Tibial nerve (tissue), 4 donors: ENCODE data around the gene ZNF215. TPM values are rescaled to one million over a fixed set of nuclear protein-coding genes. Genes with fewer than 3 reads are reported as not detected.
"Not testable (repeated sequence)": the region's sequence is repeated elsewhere in the genome, so short reads cannot be mapped to it uniquely, and the experiment has no call there.

ENCODE experiments used
- DNase-seq, 2 donors: peaks; one replicate each; pipeline ENCODE4 v3.0.0-alpha.2; 2019; ENCODE audit warnings: low spot score in 2 of 2
- H3K27ac ChIP-seq, 4 donors: fragments of 200-600 bp; sonication (generic) in 3 of 4; one replicate each; pipeline ENCODE4 v1.5.1; 2017 to 2019; ENCODE audit warnings: mild to moderate bottlenecking in 1 of 4
- H3K27me3 ChIP-seq, 2 donors: fragments of 200-600 bp; sonication (generic) in 1 of 2; one replicate each; pipeline versions ENCODE4 v1.5.1 to v1.6.0; 2017 to 2019
- H3K36me3 ChIP-seq, 3 donors: fragments of 200-600 bp; sonication (generic); one replicate each; pipeline ENCODE4 v1.5.1; 2018 to 2019
- H3K4me1 ChIP-seq, 4 donors: fragments of 200-600 bp; sonication (generic) in 3 of 4; one replicate each; pipeline ENCODE4 v1.5.1; 2017 to 2019
- H3K4me3 ChIP-seq, 4 donors: fragments of 200-600 bp; sonication (generic) in 3 of 4; one replicate each; pipeline ENCODE4 v1.5.1; 2017 to 2019; ENCODE audit warnings: mild to moderate bottlenecking in 1 of 4, moderate library complexity in 1 of 4
- H3K9me3 ChIP-seq, 4 donors: fragments of 200-600 bp; sonication (generic) in 3 of 4; one replicate each; pipeline ENCODE4 v1.5.1; 2017 to 2019
- EP300 ChIP-seq, 2 donors: sonication (generic); formaldehyde crosslinking; IDR thresholded peaks; one replicate each; pipeline ENCODE4 v1.6.1; 2017; ENCODE audit warnings: antibody characterized with exemption in 2 of 2, mild to moderate bottlenecking in 1 of 2
- POLR2A ChIP-seq, 2 donors: fragments of 450-650 bp; IDR thresholded peaks; one replicate each; pipeline ENCODE4 v1.6.1; 2017; ENCODE audit warnings: antibody characterized with exemption in 2 of 2, mild to moderate bottlenecking in 2 of 2, moderate library complexity in 2 of 2
- WGBS, 2 donors: methylation state at CpG; one replicate each; pipeline ENCODE4 v1.1.5; 2018; 5-methylcytosine and 5-hydroxymethylcytosine counted together
- total RNA-seq, 4 donors: library from RNA; depleted of rRNA; stranded (reverse); fragments of >200 nt; gene quantifications; one replicate each; pipeline ENCODE4 v1.1.0, GENCODE V29; 2016
- TF ChIP-seq, protein P1 (sequence below), 5 experiments: fragments of 200-600 bp in 3 of 5; fragments of 450-650 bp in 2 of 5; sonication (generic) in 3 of 5; IDR thresholded peaks; one replicate each; pipeline ENCODE4 v1.5.1; 2016 to 2019; ENCODE audit warnings: antibody characterized with exemption in 5 of 5, mild to moderate bottlenecking in 3 of 5, moderate library complexity in 2 of 5

ZNF215 gene
- total RNA-seq, 4 donors from 2014 or later: 0.20 to 2.6 (median 1.1) TPM

DNA sequence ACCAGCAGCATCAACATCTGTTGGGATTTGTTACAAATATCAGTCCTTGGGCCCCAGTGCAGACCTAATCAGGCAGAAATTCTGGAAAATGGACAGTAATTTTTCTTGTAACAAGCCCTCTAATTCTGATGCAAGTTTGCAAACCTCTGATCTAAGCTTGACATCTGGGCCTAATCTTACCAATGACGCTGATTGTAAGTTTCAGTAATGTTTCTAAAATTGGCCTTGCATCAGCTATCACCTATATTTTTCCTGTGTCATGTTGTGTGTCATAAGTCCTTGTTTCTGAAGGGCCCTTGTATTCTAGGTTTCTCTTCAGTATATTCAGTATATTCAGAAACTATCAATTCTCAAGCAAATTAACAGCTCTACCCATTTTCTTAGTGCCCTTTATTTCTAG, 36.4 kb downstream of the ZNF215 start:
- DNase-seq: no peak
- Histone ChIP-seq H3K9me3 (no peaks in the 10 kb centered on the region), H3K36me3 (no peaks in the 10 kb centered on the region), H3K4me3 (no peak overlapping the region), H3K27ac (no peak overlapping the region), H3K4me1 (no peaks in the 10 kb centered on the region), H3K27me3 (no peaks in the 10 kb centered on the region)
- TF ChIP-seq EP300 (IDR thresholded peaks at IDR 0.05): no peak
- TF ChIP-seq, protein P1, sequence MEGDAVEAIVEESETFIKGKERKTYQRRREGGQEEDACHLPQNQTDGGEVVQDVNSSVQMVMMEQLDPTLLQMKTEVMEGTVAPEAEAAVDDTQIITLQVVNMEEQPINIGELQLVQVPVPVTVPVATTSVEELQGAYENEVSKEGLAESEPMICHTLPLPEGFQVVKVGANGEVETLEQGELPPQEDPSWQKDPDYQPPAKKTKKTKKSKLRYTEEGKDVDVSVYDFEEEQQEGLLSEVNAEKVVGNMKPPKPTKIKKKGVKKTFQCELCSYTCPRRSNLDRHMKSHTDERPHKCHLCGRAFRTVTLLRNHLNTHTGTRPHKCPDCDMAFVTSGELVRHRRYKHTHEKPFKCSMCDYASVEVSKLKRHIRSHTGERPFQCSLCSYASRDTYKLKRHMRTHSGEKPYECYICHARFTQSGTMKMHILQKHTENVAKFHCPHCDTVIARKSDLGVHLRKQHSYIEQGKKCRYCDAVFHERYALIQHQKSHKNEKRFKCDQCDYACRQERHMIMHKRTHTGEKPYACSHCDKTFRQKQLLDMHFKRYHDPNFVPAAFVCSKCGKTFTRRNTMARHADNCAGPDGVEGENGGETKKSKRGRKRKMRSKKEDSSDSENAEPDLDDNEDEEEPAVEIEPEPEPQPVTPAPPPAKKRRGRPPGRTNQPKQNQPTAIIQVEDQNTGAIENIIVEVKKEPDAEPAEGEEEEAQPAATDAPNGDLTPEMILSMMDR (IDR thresholded peaks at IDR 0.05): no peak
- no peak for TF ChIP-seq POLR2A (IDR thresholded peaks at IDR 0.05)
- WGBS, 2 donors: 90 to 100% methylated on average over 1 of the region's 1 CpG

DNA sequence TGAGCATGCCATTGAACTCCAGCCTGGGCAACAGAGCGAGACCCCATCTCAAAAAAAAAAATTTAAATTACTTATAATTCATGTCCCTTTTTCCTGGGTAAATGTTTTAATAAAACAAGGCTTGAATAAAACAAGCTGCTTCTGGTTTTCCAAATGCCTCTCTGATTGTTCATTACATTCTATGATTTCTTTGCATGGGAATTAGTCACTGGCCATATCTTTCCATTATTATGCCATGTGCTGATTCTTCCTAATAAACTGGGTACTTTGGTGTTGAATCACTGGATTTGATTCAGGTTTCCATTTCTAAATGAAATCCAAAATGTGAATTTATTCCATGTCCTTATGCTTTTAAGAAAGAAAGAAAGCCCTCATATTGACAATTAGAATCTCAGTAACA, 42.6 kb downstream of the ZNF215 start:
- Histone ChIP-seq H3K4me1 (no peaks in the 10 kb centered on the region), H3K4me3 (no peak overlapping the region), H3K9me3 (peaks cover 0 to 5% (median 0%) of the 10 kb centered on the region in 4 donors), H3K36me3 (no peaks in the 10 kb centered on the region), H3K27ac (no peak overlapping the region), H3K27me3 (no peaks in the 10 kb centered on the region)
- no peak for DNase-seq
- WGBS, 2 donors: 89 to 93% methylated on average over 1 of the region's 1 CpG
- TF ChIP-seq POLR2A (IDR thresholded peaks at IDR 0.05) (no peak), EP300 (IDR thresholded peaks at IDR 0.05) (no peak)
- TF ChIP-seq, protein P1 (IDR thresholded peaks at IDR 0.05): no peak

DNA sequence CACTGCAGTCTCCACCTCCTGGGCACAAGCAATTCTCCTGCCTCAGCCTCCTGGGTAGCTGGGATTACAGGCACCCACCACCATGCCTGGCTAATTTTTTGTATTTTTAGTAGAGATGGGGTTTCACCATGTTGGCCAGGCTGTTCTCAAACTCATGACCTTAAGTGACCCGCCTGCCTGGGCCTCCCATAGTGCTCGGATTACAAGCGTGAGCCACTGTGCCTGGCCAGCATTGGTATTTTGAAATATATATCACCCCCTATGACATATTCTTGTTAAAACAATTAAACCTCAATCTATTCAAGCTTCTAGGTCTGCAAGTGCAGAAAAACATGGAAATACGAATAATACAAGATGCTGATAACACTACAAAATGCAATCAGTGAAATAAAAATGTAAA, 43.6 kb downstream of the ZNF215 start:
- not testable (repeated sequence) for DNase-seq, H3K4me3 ChIP-seq, H3K36me3 ChIP-seq, H3K4me1 ChIP-seq, H3K27ac ChIP-seq, H3K27me3 ChIP-seq, H3K9me3 ChIP-seq
- 66 to 68% methylated on average over 4 of the region's 4 CpGs for WGBS, 2 donors

DNA sequence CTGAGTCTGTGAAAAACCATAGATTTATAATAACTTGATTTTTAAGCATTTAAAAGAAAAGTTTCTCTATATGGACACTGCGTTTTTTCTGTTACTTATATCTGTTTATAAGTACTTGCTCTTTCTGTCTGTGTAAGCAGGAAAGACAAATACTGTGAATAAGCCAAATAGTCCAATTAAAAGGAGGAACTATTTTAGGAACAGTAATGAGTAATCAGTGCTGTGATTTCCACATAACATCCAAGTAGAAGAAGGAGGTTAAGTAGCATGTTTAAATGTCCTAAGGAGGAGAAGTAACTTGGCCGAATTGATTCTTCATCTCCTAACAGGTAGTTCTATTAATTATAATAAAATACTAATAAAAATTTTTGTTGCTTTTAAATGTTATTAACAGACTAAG, 53.1 kb downstream of the ZNF215 start:
- no peaks in the 10 kb centered on the region for H3K4me1 ChIP-seq
- H3K4me3 ChIP-seq: no peak overlapping the region
- 81 to 88% methylated on average over 2 of the region's 2 CpGs for WGBS, 2 donors
- H3K36me3 ChIP-seq: no peaks in the 10 kb centered on the region
- H3K27ac ChIP-seq: no peak overlapping the region
- no peak for DNase-seq
- H3K27me3 ChIP-seq: no peaks in the 10 kb centered on the region
- H3K9me3 ChIP-seq: no peaks in the 10 kb centered on the region
- TF ChIP-seq, protein P1 (IDR thresholded peaks at IDR 0.05): no peak
- no peak for TF ChIP-seq POLR2A (IDR thresholded peaks at IDR 0.05)
- TF ChIP-seq EP300 (IDR thresholded peaks at IDR 0.05): no peak

DNA sequence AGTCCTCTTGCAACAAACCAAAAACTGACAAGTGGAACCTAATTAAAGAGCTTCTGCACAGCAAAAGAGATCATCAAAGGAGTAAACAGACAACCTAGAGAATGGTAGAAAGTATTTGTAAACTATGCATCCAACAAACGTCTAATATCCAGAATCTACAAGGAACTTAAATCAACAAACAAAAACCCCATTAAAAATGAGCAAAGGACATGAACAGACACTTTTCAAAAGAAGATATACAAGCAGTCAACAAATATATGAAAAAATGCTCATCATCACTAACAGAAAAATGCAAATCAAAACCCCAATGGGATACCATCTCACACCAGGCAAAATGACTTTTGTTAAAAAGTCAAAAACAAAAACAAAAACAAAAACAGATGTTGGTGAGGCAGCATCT, 60.3 kb downstream of the ZNF215 start:
- Histone ChIP-seq H3K27me3 (no peaks in the 10 kb centered on the region), H3K4me3 (no peak overlapping the region), H3K36me3 (no peaks in the 10 kb centered on the region), H3K4me1 (no peaks in the 10 kb centered on the region), H3K27ac (no peak overlapping the region), H3K9me3 (no peaks in the 10 kb centered on the region)
- no peak for DNase-seq
- 48 to 70% methylated on average over 1 of the region's 1 CpG for WGBS, 2 donors
- TF ChIP-seq, protein P1 (IDR thresholded peaks at IDR 0.05): no peak
- TF ChIP-seq EP300 (IDR thresholded peaks at IDR 0.05) (no peak), POLR2A (IDR thresholded peaks at IDR 0.05) (no peak)

DNA sequence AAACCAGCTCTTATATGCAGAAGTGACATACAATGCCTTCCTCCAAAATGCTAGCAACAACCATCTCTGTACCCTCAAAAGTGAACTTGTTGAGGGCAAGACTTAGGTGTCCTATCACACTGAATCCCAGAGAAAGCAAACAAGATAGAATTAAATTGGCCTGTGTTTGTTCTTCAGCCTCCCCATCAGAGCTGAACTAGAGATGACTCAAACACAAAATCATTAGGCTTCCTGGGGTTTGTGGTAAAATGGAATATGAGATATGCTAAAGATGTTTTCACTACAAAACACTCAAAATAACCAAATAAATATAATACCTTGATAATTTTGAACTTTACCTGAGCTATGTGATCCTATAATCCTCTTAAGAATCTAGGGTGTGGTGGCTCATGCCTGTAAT, 62.3 kb downstream of the ZNF215 start:
- no peaks in the 10 kb centered on the region for H3K36me3 ChIP-seq
- no peaks in the 10 kb centered on the region for H3K27me3 ChIP-seq

More for the DNA sequence above, 62.3 kb downstream of the ZNF215 start:
- TF ChIP-seq EP300 (IDR thresholded peaks at IDR 0.05): no peak
- TF ChIP-seq, protein P1 (IDR thresholded peaks at IDR 0.05): no peak
- no peak for TF ChIP-seq POLR2A (IDR thresholded peaks at IDR 0.05)
- H3K4me3 ChIP-seq: no peak overlapping the region
- no peaks in the 10 kb centered on the region for H3K4me1 ChIP-seq
- no peaks in the 10 kb centered on the region for H3K9me3 ChIP-seq
- no peak for DNase-seq
- no peak overlapping the region for H3K27ac ChIP-seq
